H1 (cell line): ENCODE results near the gene DCAF7.

ENCODE experiments used
- CTCF ChIP-seq, 3 experiments: IDR thresholded peaks; 1 replicate in 2 of 3; 2 replicates in 1 of 3; pipeline versions ENCODE4 v1.5.1 to v1.6.1; 2011; ENCODE audit warnings: low read length in 3 of 3, mild to moderate bottlenecking in 3 of 3, inconsistent platforms in 2 of 3, low read depth in 1 of 3, moderate library complexity in 1 of 3; ENCODE audit not compliant: insufficient read depth in 1 of 3; ENCODE audit errors: control extremely low read depth in 1 of 3
- EP300 ChIP-seq, 2 experiments: IDR thresholded peaks; 1 replicate in 1 of 2; 2 replicates in 1 of 2; pipeline ENCODE4 v1.6.1; 2011 to 2012; ENCODE audit warnings: low read depth in 2 of 2, low read length in 2 of 2, mild to moderate bottlenecking in 2 of 2, borderline replicate concordance in 1 of 2, inconsistent platforms in 1 of 2, moderate library complexity in 1 of 2
- EZH2 ChIP-seq: fragments of 200-600 bp; sonication (generic); IDR thresholded peaks from 2 replicates; pipeline ENCODE4 v1.7.1; 2012; ENCODE audit warnings: low read depth, mild to moderate bottlenecking, moderate library complexity, low read length, inconsistent platforms; ENCODE audit not compliant: severe bottlenecking
- FOSL1 ChIP-seq: IDR thresholded peaks from 2 replicates; pipeline ENCODE4 v1.6.1; 2011; ENCODE audit warnings: mild to moderate bottlenecking, low read depth, low read length, moderate library complexity; ENCODE audit not compliant: insufficient read depth
- HDAC2 ChIP-seq, 2 experiments: fragments of 300-600 bp in 1 of 2; sonication (generic) in 1 of 2; IDR thresholded peaks; 2 replicates each; pipeline ENCODE4 v1.6.1; 2011 to 2012; ENCODE audit warnings: low read depth in 2 of 2, low read length in 2 of 2, mild to moderate bottlenecking in 2 of 2, moderate library complexity in 2 of 2, borderline replicate concordance in 1 of 2, inconsistent platforms in 1 of 2
- KDM5A ChIP-seq: fragments of 200-600 bp; IDR thresholded peaks from 2 replicates; pipeline ENCODE4 v1.7.1; 2012; ENCODE audit warnings: mild to moderate bottlenecking, low read length, inconsistent platforms, mixed read lengths
- POLR2A ChIP-seq, 2 experiments: IDR thresholded peaks; 1 replicate in 1 of 2; 2 replicates in 1 of 2; pipeline ENCODE4 v1.6.1; 2011; ENCODE audit warnings: low read depth in 2 of 2, low read length in 2 of 2, mild to moderate bottlenecking in 2 of 2; ENCODE audit errors: control extremely low read depth in 1 of 2
- POLR2AphosphoS5 ChIP-seq: IDR thresholded peaks from 2 replicates; pipeline ENCODE4 v1.6.1; 2011; ENCODE audit warnings: low read depth, low read length
- RXRA ChIP-seq: IDR thresholded peaks from 2 replicates; pipeline ENCODE4 v1.6.1; 2011; ENCODE audit warnings: low read depth, mild to moderate bottlenecking, low read length, moderate library complexity; ENCODE audit not compliant: insufficient read depth
- SUZ12 ChIP-seq: fragments of 200-600 bp; sonication (generic); IDR thresholded peaks from 2 replicates; pipeline ENCODE4 v1.6.1; 2012; ENCODE audit warnings: mild to moderate bottlenecking, inconsistent platforms, low read length, moderate library complexity, mixed read lengths
- YY1 ChIP-seq: IDR thresholded peaks from 2 replicates; pipeline ENCODE4 v1.6.1; 2011; ENCODE audit warnings: low read depth, mild to moderate bottlenecking, low read length
- TF ChIP-seq, protein P1 (sequence below): IDR thresholded peaks from 2 replicates; pipeline ENCODE4 v1.6.1; 2011; ENCODE audit warnings: low read depth, mild to moderate bottlenecking, low read length; ENCODE audit not compliant: insufficient read depth
- TF ChIP-seq, protein P2 (sequence below): IDR thresholded peaks from 2 replicates; pipeline ENCODE4 v1.6.1; 2012; ENCODE audit warnings: inconsistent platforms

GRCh38 chr17:63557416-63557815, 7.1 kb downstream of the DCAF7 start:
- no peak for TF ChIP-seq CTCF (IDR thresholded peaks at IDR 0.05; ENCODE audit: control extremely low read depth in 1 of 3, insufficient read depth in 1 of 3, low read depth in 1 of 3, low read length in 3 of 3)
- TF ChIP-seq YY1: no peak
- no peak for TF ChIP-seq HDAC2 (IDR thresholded peaks at IDR 0.05; ENCODE audit: borderline replicate concordance in 1 of 2, low read depth in 2 of 2, low read length in 2 of 2)
- TF ChIP-seq RXRA: no peak
- TF ChIP-seq EZH2: no peak
- no peak for TF ChIP-seq EP300 (IDR thresholded peaks at IDR 0.05; ENCODE audit: borderline replicate concordance in 1 of 2, low read depth in 2 of 2, low read length in 2 of 2)
- no peak for TF ChIP-seq FOSL1
- TF ChIP-seq SUZ12: no peak
- TF ChIP-seq KDM5A: no peak
- TF ChIP-seq, protein P1, sequence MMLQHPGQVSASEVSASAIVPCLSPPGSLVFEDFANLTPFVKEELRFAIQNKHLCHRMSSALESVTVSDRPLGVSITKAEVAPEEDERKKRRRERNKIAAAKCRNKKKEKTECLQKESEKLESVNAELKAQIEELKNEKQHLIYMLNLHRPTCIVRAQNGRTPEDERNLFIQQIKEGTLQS: no peak
- TF ChIP-seq POLR2A (IDR thresholded peaks at IDR 0.05; ENCODE audit: control extremely low read depth in 1 of 2, low read depth in 2 of 2, low read length in 2 of 2): no peak
- no peak for TF ChIP-seq POLR2AphosphoS5
- TF ChIP-seq, protein P2, sequence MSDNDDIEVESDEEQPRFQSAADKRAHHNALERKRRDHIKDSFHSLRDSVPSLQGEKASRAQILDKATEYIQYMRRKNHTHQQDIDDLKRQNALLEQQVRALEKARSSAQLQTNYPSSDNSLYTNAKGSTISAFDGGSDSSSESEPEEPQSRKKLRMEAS: no peak
